GM21423 (cell line): ENCODE data around the gene FBLN1.
"Not testable (repeated sequence)": the region's sequence is repeated elsewhere in the genome, so short reads cannot be mapped to it uniquely, and the experiment has no call there.

Experiments
- ATAC-seq: cut with Tn5 transposase; IDR thresholded peaks from one replicate; pipeline ENCODE4 v1.9.1; 2021; ENCODE audit warnings: mild to moderate bottlenecking, moderate library complexity; ENCODE audit not compliant: unreplicated experiment

FBLN1 gene

DNA sequence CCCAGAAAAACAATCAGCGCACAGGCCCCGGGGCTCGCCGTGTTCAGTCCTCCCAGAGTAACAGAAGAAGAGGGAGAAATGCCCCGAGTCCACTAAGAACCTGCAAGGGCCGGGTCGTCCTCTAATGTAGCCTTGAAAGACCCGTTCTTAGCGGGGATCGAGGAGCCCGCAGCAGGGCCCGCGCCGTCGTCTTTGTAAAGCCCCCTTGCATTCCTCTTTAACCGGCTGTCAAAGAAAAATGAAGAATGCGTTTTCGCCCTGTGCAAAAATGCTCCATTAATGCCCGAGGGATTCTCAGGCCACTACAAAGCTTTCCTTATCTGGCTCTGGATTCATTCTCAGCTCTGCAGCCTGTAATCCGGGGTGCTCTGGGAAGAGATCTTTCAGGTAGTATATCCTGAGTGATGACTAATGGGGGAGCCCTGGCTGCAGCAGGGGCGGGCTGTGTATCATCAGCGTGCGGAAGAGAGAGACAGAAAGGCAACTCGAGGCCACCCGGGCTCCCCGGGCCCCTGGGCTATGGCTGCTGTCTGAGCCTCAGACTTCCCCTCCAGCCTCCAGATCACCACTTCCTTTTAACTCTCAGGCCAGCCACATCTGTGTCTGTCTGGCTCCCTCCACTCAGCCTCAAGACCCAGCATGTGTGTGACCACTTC, 78.2 kb downstream of the FBLN1 start:
- ATAC-seq, result no peak

DNA sequence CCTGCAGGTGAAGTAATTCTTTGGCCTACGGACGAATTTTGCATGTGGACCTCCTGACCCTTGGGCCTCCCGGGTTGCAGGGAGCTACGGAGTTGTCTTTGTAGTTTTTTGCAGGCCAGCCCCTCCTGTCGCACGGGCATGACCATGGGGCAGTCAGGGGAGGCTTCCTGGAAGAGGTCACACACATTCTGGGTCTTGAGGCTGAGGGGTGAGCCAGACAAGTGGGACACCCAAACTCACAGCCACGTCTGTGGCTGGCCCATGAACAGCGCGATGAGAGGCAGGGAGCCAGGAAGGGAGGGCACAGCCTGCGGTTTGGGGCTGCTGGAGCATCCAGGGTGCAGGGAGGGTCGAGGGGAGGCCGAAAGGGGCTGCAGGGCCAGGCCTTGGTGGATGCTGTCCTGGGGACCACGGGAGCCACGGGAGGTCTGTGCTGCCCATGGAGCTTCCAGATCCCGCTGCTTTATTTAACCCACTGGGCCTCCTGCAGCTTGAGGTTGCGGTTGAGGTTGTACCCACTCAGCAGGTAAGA, 78.9 kb downstream of the FBLN1 start:
- ATAC-seq, result no peak

DNA sequence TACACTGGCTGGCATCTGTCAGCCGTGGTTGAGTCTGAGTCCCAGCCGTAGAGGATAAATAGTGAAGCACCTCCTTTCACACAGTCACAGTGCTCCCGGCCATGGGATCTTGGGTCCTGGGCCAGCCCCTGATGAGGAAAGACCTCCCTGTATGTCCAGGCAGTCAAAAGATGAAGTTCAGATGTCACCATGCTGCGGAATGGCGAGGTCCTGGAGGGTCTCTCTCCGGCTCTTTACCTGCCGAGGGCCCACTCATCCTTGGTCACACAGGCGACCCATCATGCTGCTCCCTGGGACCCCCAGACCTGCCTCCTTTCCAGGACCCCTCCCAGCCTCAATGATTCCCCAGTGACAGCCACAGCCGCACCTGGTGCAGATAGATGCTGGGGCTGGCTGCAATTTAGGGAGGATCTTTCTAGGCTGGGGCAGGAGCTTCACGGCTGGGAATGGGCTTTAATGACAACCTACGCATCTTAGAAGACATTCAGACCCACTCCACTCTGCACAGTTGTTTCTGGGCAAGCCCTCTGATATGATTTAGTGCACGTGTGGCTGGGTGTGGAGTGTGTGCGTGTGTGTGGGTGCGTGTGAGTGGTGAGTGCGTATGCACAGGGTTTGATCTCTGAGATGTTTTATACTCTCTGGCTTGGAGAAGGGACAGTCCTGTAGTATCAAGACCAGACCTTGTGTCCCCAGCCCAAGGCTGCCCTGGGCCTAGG, 79.7 kb downstream of the FBLN1 start:
- no peak for ATAC-seq

DNA sequence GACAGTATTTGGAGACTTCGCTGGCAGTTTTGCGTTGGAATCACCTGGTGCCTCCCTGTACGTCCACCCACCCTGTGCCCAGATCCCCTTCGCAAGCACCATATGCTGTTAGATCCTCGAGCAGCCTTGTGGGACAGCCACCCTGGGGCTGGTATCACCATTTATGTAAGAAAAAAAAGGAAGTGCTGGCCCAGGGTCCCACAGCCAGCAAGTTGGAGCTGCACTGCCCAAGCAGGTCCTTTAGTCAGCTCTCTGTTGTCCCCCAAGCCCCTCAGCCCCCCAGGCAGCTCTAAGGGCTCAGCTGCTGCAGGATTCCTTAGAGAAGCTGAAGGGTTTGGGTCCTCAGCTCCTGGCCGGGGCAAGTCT, 80.3 kb downstream of the FBLN1 start:
- no peak for ATAC-seq

DNA sequence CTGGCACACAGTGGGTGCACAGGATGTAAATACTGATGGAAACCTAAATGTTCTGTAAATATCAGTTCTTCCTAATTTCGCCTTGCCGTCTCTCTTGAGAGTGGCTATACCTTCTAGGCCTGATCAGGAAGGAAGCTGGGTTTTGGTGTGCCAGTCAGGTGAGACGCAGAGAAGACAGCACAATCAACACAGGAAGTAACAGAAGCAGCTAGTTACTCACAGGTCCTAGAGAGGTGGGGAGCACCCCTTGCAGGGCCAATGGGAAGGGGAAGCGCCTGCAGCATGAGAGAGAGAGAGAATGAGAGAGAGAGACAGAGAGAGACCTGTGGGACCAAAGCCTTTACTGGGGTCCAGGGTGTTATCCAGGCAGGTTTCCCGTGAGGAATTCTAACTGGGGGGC, 80.8 kb downstream of the FBLN1 start:
- no peak for ATAC-seq

DNA sequence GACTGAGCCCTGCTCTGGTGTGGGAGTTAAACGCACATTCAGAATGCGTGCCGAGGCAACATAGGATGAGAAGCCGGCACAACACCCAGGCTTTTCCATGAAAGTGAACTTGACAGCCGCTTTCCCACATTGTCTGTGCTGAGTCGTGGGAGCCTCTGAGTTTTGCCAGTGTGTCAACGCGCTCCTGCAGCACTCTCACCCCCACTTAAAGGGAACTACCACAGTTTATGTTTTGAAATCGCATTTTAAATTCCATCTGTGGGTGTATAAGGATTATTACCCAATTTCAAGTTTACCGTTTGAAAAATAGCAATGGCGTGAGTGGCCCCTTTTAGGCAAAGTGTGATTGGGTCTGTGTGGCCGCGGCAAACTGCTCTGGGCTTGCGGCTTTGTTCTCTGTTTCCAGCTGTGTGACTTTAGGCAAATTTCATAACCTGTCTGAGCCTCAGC, 81.5 kb downstream of the FBLN1 start:
- no peak for ATAC-seq

DNA sequence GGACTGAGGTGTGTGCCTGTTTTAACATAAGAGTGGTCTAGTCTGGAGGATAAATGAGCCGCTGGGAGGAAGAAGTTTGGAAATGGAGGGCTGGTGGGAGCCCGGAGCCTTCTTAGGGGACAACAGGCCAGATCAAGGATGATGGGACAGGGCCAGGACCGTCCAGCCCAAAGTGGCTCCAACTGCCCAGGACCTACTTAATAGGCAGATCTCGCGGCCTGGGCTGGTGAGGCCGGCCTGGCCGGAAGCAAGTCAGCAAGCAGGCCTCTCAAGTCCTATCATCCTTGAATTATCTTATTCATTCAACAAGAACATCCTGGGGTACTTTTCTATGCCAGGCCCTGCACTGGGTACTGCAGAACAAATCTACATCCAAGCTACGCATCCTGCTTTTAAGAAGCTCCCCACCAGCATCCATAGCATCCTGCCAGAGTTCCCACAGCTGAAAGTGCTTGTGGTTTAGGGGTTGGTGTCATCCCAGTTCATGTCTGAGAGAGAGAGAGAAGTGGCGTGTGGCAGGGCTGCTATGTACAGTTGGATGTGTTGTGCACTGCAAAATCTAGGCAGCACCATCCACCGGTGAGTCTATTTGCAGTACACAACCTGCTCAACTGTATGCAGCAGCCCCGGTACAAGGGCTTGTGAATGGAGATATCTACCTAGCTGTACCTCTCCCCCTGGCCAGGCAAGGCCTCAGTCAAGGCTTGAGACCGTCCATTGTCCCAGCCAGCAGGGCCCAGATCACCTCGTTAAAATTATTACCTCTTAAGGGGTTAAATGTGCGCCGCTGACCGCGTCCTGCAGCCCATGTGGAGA, 82.1 kb downstream of the FBLN1 start:
- no peak for ATAC-seq

DNA sequence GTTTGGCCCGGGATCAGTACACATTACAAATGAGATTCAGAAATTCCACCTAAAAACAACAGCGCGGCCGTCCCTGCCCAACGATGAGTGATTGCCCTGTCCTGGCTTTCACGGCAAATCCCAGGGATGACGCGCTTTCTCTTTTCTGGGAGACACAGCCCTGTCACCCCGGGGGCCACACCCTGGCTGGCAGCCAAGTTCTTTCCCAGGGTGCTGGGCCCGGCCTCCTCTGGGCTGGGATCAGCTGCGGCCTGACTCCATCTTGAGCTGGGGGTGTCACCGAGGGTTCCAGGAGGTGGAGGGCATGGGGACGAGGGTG, 82.7 kb downstream of the FBLN1 start:
- ATAC-seq, result no peak

DNA sequence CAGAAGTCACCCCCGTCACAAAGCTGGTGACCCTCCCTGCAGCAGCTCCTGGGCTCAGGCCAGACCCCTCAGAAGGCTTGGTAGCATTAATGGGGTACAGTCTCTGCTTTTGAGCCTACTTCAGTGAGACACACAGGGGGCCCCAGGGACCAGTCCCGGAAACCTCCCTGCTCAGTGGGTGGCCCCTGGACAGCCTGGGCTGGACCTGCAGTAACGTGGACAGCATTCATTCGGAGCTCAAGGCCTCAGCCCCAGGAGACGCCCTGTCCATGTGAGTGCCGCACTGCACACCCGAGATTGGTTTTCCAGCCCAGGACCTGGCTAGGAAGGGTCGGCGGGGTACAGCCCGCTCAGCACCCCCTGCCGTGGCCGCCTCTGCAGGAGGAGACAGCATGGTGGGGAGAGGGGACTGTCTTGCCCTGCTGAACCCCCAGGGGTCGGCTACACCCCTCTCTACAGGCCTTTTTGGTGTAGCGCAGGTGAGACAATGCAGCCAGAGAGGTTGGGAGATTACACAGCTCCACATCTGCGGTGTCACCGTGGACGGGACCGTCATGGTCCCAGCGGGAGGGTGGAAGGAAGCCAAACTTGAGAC, 83.4 kb downstream of the FBLN1 start:
- no peak for ATAC-seq

DNA sequence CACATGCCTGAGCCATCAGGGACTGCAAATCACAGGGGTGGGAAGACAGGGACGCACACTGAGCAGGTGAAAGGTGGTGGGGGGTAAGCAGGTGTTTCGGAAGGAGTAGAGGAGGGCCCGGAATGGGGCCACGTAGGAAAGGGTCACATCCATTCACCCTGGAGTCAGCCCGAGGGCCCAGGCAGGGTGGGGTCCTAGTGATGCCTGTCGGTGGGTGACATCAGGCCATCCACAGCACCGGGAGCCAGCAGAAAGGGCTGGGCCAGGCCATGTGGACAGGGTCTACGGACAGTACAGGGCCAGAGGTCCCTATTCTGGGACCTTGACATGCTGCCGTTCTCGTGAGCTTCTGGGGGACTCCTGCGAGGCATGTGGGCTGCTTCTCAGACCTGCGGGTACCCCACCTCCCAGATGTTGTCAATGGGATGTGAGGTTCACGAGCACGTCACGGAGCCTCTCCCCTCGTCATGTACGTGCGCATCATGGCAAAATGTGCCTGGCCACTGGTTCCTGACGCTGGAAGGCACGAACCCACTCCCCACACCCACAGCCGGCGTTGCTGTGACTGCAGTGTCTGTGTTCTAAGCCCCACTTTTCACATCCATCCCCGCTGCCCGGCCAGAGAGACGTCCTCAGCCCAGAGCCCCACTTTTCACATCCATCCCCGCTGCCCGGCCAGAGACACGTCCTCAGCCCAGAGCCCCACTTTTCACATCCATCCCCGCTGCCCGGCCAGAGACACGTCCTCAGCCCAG, 84.1 kb downstream of the FBLN1 start:
- no peak for ATAC-seq

DNA sequence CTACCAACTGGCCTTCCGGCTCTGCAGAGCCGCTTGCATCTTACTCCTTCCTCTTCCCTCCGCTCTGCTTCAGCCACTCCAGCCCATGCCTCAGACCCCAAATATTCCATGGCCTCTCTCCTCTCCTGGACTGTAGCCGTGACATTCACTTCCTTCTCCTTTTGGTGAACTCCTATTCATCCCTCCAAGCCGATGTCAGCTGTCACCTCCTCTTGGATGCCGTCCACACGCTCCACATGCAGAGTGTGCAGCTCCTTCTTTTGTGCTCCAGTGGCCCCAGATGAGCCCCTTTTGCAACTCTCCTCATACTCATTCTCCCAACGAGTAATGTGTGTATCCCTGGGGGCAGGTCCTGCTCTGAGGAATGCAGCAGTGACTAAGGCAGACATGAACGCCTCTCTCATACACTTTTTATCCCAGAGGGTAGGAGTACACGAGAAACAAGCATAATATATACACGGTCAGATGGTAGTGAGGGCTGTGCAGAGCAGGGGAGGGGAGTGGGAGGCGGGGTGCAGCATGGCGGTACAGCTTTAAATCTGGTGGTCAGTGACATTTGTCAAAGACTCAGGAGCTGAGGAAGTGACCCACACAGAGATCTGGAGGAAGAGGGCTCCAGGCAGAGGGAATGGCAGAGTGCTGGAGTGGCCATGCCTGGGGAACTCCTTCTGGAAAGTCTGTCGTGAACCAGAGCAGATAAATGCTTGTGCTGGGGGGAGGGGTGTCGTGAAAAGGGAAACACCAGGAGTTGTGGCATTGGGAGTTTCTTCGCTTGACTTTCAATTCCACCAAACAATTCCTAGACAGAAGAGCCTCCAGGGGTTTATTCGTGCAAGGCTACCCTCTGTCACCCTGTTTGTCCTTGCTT, 85.2 kb downstream of the FBLN1 start:
- ATAC-seq, result no peak

DNA sequence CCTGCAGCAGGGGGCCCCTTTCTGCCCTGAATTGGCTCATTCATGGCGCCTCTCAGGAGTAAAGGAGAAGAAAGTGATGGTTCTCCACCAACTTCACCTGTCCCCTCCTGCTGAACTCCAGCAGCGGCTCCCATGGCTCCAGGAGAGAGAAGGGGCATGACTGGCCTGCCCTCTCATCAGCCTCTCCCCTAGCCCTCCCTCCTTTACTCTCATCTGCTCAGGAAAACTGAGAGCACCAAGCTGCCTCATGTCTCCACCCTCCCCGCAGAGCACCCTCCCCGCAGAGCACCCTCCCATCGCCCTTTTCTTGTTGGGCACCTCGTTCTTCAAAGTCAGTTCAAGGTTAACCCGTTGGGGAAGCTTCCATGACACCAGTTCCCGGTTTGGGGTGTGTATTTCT, 86.9 kb downstream of the FBLN1 start:
- ATAC-seq, result no peak

DNA sequence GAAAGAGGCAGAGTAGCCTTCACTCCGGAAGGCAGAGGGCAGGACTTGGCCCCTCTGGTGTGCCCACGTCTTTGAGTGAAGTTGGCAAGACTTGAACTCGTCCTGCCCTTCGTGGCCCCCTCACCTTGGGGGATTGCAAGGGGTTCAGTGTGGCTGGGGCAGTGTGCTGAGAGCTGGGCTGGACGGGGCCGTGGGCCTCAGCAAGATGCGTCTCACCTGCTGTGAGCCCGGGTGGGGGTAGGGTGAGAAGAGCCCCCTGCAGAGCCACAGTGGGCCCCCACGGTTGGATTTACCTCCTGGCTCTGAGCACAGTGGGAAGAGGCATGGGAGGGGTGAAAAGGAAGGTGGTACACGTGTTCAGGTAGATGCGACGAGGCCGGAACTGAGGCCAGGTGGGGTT, 87.6 kb downstream of the FBLN1 start:
- no peak for ATAC-seq

DNA sequence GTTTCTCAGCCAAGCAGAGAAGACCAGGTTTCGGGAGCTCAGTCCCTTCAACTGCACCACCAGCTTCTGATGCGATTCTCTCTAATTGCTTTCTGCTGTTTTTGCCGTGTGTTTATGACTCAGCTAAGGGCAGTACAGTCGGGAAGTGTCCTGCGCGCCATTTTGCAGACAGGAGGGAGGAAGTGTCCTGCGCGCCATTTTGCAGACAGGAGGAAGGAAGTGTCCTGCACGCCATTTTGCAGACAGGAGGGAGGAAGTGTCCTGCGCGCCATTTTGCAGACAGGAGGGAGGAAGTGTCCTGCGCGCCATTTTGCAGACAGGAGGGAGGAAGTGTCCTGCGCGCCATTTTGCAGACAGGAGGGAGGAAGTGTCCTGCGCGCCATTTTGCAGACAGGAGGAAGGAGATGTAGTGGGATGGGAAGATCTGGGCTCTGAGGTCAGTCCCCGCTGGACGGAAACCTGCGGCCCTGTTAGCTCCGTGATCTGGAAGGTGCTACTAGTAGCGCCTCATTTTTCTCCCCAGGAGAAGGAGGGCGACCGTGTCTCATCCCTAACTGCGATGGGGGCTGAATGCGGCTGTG, 89.0 kb downstream of the FBLN1 start:
- not testable (repeated sequence) for ATAC-seq

DNA sequence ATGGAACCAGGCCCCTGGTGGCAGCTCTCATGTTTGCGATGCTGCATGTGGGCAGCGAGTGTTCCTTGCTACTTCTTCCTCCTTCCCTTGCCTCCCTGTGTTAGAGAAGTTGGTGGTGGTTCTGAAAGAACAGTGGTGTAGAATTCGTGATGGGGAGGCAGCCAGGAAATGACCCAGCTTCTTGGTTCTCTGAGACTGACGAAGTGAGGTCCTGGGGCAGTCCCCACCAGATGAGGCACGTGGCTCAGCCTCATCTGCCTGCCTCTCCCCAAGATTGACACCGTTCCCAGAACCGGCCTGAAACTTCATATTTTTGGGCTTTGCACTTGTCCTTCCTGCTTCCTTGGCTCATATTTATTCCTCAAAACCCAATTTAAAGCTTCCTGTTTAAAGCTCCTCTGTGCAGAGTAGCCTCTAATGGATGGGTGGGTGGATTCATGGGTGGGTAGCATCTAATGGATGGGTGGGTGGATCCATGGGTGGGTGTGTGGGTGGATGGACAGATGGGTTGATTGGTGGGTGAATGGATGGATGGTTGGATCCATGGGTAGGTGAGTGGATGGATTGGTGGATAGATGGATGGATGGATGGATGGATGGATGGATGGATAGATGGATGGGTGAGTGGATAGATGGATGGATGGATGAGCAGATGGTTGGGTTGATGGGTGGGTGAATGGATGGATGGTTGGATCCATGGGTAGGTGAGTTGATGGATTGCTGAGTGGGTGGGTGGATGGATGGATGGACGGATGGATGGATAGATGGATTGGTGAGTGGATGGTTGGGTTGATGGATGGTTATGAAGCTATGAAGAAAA, 91.6 kb downstream of the FBLN1 start:
- ATAC-seq, result no peak

DNA sequence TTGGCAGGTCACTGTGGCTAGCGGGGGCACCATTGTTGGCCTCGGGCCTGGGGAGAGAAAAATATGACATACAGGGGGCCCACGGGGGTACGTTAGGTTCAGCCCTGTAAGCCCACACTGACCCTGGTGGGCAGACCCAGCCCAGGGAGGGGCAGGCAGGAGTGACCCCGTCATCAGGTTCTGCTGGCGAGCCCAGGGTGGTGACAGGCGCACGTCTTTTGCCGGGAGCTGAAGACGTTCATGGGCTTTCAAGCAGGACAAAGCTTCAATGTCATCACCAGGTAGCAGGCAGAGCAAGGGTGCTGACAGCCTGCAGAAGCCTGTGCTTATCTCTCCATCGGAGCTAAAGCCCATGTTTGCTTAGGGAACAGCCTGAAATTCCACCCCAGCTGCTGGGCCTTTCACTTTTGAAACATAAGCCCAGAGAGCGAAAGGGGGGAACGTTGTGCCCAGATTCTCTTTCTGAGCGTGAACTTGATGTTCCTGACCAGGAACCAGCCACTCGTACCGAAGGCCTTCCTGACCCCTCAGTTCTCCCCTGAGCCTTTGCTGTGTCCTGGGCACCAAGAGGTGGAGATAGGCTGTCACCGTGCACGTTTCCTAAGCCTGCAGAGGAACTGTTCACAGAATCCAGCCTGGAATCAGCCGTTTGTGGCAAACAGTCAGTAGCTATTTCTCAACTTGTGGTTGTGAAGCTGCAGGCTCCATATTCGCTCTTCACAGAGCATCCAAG, 94.9 kb downstream of the FBLN1 start:
- ATAC-seq, result no peak

DNA sequence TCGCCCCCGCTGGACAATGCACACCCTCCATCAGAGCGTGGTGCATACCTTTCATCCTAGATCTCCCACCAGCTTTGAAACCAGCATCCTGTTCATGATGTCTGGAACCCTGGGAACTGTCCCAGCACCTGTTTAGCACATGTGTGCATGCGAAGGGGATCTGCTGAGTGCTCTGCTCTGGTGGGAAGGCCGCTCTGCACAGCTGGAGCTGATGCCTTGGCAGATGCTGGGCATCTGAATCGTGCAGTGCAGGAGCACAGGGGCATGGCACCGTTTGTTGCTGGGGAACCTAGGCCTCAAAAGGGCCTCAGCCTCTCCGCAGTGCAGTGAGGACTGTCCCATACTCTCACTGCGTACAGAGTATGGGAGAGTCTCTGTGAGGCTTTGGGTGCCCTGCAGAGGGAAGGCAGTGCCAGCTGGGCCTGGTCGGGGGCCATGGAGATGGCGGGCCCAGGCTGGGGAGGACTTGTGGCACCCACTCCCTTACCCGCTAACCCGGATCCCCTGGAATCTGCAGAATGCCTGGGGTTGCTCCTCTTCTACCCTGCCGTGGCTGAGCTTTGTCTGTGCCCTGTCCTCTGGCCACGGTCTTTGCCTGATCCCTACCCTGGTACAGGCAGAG, 96.0 kb downstream of the FBLN1 start:
- ATAC-seq, result no peak
